ENCODE results near the gene CGNL1.

CGNL1 gene

GRCh38 chr15:57479005-57479404 is 102.7 kb downstream of the CGNL1 start:
- no peak overlapping the region for H3K27ac ChIP-seq (ENCODE audit: low read depth, low read length)
- H3K4me1 ChIP-seq (ENCODE audit: control insufficient read depth in 5 of 5, insufficient read depth in 5 of 5, low read length in 5 of 5), result no peaks in the 10 kb centered on the region
- H3K36me3 ChIP-seq (ENCODE audit: control insufficient read depth in 5 of 5, insufficient read depth in 5 of 5, low read length in 5 of 5), result no peaks in the 10 kb centered on the region
- H3K27me3 ChIP-seq (ENCODE audit: control insufficient read depth in 5 of 5, insufficient read depth in 4 of 5, low read length in 5 of 5), result peaks cover 0 to 2% (median 0%) of the 10 kb centered on the region in 5 donors
- no peak overlapping the region for H3K9ac ChIP-seq (ENCODE audit: low read length in 5 of 5)
- H3K9me3 ChIP-seq (ENCODE audit: control insufficient read depth in 5 of 5, low read length in 5 of 5), result no peaks in the 10 kb centered on the region
- H3K4me3 ChIP-seq (ENCODE audit: low read depth in 1 of 5, low read length in 5 of 5), result no peak overlapping the region

- Histone ChIP-seq H3K4me1 (ENCODE audit: control insufficient read depth in 5 of 5, insufficient read depth in 5 of 5, low read length in 5 of 5) (no peaks in the 10 kb centered on the region), H3K4me3 (ENCODE audit: low read depth in 1 of 5, low read length in 5 of 5) (no peak overlapping the region), H3K36me3 (ENCODE audit: control insufficient read depth in 5 of 5, insufficient read depth in 5 of 5, low read length in 5 of 5) (no peaks in the 10 kb centered on the region), H3K9ac (ENCODE audit: low read length in 5 of 5) (no peak overlapping the region), H3K27me3 (ENCODE audit: control insufficient read depth in 5 of 5, insufficient read depth in 4 of 5, low read length in 5 of 5) (peaks cover 0 to 2% (median 0%) of the 10 kb centered on the region in 5 donors), H3K27ac (ENCODE audit: low read depth, low read length) (no peak overlapping the region), H3K9me3 (ENCODE audit: control insufficient read depth in 5 of 5, low read length in 5 of 5) (no peaks in the 10 kb centered on the region)
These were observed 104.9 kb downstream of the CGNL1 start for GRCh38 chr15:57481038-57481705.

- H3K27me3 ChIP-seq (ENCODE audit: control insufficient read depth in 5 of 5, insufficient read depth in 4 of 5, low read length in 5 of 5), result no peaks in the 10 kb centered on the region
- no peaks in the 10 kb centered on the region for H3K4me1 ChIP-seq (ENCODE audit: control insufficient read depth in 5 of 5, insufficient read depth in 5 of 5, low read length in 5 of 5)
- no peak overlapping the region for H3K27ac ChIP-seq (ENCODE audit: low read depth, low read length)
- no peak overlapping the region for H3K4me3 ChIP-seq (ENCODE audit: low read depth in 1 of 5, low read length in 5 of 5)
- H3K9me3 ChIP-seq (ENCODE audit: control insufficient read depth in 5 of 5, low read length in 5 of 5), result no peaks in the 10 kb centered on the region
- no peak overlapping the region for H3K9ac ChIP-seq (ENCODE audit: low read length in 5 of 5)
- H3K36me3 ChIP-seq (ENCODE audit: control insufficient read depth in 5 of 5, insufficient read depth in 5 of 5, low read length in 5 of 5), result no peaks in the 10 kb centered on the region
These were observed 109.6 kb downstream of the CGNL1 start for GRCh38 chr15:57485869-57486268.

- no peaks in the 10 kb centered on the region for H3K36me3 ChIP-seq (ENCODE audit: control insufficient read depth in 5 of 5, insufficient read depth in 5 of 5, low read length in 5 of 5)
- H3K27ac ChIP-seq (ENCODE audit: low read depth, low read length), result no peak overlapping the region
- no peak overlapping the region for H3K4me3 ChIP-seq (ENCODE audit: low read depth in 1 of 5, low read length in 5 of 5)
- no peaks in the 10 kb centered on the region for H3K4me1 ChIP-seq (ENCODE audit: control insufficient read depth in 5 of 5, insufficient read depth in 5 of 5, low read length in 5 of 5)
- no peaks in the 10 kb centered on the region for H3K27me3 ChIP-seq (ENCODE audit: control insufficient read depth in 5 of 5, insufficient read depth in 4 of 5, low read length in 5 of 5)
- H3K9me3 ChIP-seq (ENCODE audit: control insufficient read depth in 5 of 5, low read length in 5 of 5), result no peaks in the 10 kb centered on the region
- H3K9ac ChIP-seq (ENCODE audit: low read length in 5 of 5), result no peak overlapping the region
These were observed 110.5 kb downstream of the CGNL1 start for GRCh38 chr15:57486833-57487232.

- Histone ChIP-seq H3K4me3 (ENCODE audit: low read depth in 1 of 5, low read length in 5 of 5) (no peak overlapping the region), H3K4me1 (ENCODE audit: control insufficient read depth in 5 of 5, insufficient read depth in 5 of 5, low read length in 5 of 5) (no peaks in the 10 kb centered on the region), H3K27me3 (ENCODE audit: control insufficient read depth in 5 of 5, insufficient read depth in 4 of 5, low read length in 5 of 5) (no peaks in the 10 kb centered on the region), H3K27ac (ENCODE audit: low read depth, low read length) (no peak overlapping the region), H3K9me3 (ENCODE audit: control insufficient read depth in 5 of 5, low read length in 5 of 5) (no peaks in the 10 kb centered on the region), H3K9ac (ENCODE audit: low read length in 5 of 5) (no peak overlapping the region), H3K36me3 (ENCODE audit: control insufficient read depth in 5 of 5, insufficient read depth in 5 of 5, low read length in 5 of 5) (no peaks in the 10 kb centered on the region)
These were observed 112.8 kb downstream of the CGNL1 start for GRCh38 chr15:57489122-57489521.

- no peaks in the 10 kb centered on the region for H3K27me3 ChIP-seq (ENCODE audit: control insufficient read depth in 5 of 5, insufficient read depth in 4 of 5, low read length in 5 of 5)
- no peak overlapping the region for H3K27ac ChIP-seq (ENCODE audit: low read depth, low read length)
- no peak overlapping the region for H3K4me3 ChIP-seq (ENCODE audit: low read depth in 1 of 5, low read length in 5 of 5)
- peaks cover 0 to 6% (median 4%) of the 10 kb centered on the region in 5 donors for H3K4me1 ChIP-seq (ENCODE audit: control insufficient read depth in 5 of 5, insufficient read depth in 5 of 5, low read length in 5 of 5)
- no peak overlapping the region for H3K9ac ChIP-seq (ENCODE audit: low read length in 5 of 5)
- H3K9me3 ChIP-seq (ENCODE audit: control insufficient read depth in 5 of 5, low read length in 5 of 5), result no peaks in the 10 kb centered on the region
- no peaks in the 10 kb centered on the region for H3K36me3 ChIP-seq (ENCODE audit: control insufficient read depth in 5 of 5, insufficient read depth in 5 of 5, low read length in 5 of 5)
These were observed 117.0 kb downstream of the CGNL1 start for GRCh38 chr15:57493351-57493750.

- no peak overlapping the region for H3K9ac ChIP-seq (ENCODE audit: low read length in 5 of 5)
- H3K4me1 ChIP-seq (ENCODE audit: control insufficient read depth in 5 of 5, insufficient read depth in 5 of 5, low read length in 5 of 5), result peaks cover 0 to 6% (median 4%) of the 10 kb centered on the region in 5 donors
- no peaks in the 10 kb centered on the region for H3K36me3 ChIP-seq (ENCODE audit: control insufficient read depth in 5 of 5, insufficient read depth in 5 of 5, low read length in 5 of 5)
- H3K27me3 ChIP-seq (ENCODE audit: control insufficient read depth in 5 of 5, insufficient read depth in 4 of 5, low read length in 5 of 5), result no peaks in the 10 kb centered on the region
- no peaks in the 10 kb centered on the region for H3K9me3 ChIP-seq (ENCODE audit: control insufficient read depth in 5 of 5, low read length in 5 of 5)
- no peak overlapping the region for H3K4me3 ChIP-seq (ENCODE audit: low read depth in 1 of 5, low read length in 5 of 5)
- no peak overlapping the region for H3K27ac ChIP-seq (ENCODE audit: low read depth, low read length)
These were observed 118.3 kb downstream of the CGNL1 start for GRCh38 chr15:57494581-57494980.

GRCh38 chr15:57495041-57495440 is 118.7 kb downstream of the CGNL1 start:
- Histone ChIP-seq H3K27me3 (ENCODE audit: control insufficient read depth in 5 of 5, insufficient read depth in 4 of 5, low read length in 5 of 5) (no peaks in the 10 kb centered on the region), H3K9me3 (ENCODE audit: control insufficient read depth in 5 of 5, low read length in 5 of 5) (no peaks in the 10 kb centered on the region), H3K4me3 (ENCODE audit: low read depth in 1 of 5, low read length in 5 of 5) (no peak overlapping the region), H3K4me1 (ENCODE audit: control insufficient read depth in 5 of 5, insufficient read depth in 5 of 5, low read length in 5 of 5) (peaks cover 0 to 6% (median 4%) of the 10 kb centered on the region in 5 donors), H3K36me3 (ENCODE audit: control insufficient read depth in 5 of 5, insufficient read depth in 5 of 5, low read length in 5 of 5) (no peaks in the 10 kb centered on the region), H3K27ac (ENCODE audit: low read depth, low read length) (no peak overlapping the region), H3K9ac (ENCODE audit: low read length in 5 of 5) (no peak overlapping the region)

- H3K4me1 ChIP-seq (ENCODE audit: control insufficient read depth in 5 of 5, insufficient read depth in 5 of 5, low read length in 5 of 5), result peaks cover 0 to 6% (median 4%) of the 10 kb centered on the region in 5 donors
- no peak overlapping the region for H3K27ac ChIP-seq (ENCODE audit: low read depth, low read length)
- no peaks in the 10 kb centered on the region for H3K36me3 ChIP-seq (ENCODE audit: control insufficient read depth in 5 of 5, insufficient read depth in 5 of 5, low read length in 5 of 5)
- H3K27me3 ChIP-seq (ENCODE audit: control insufficient read depth in 5 of 5, insufficient read depth in 4 of 5, low read length in 5 of 5), result no peaks in the 10 kb centered on the region
- H3K4me3 ChIP-seq (ENCODE audit: low read depth in 1 of 5, low read length in 5 of 5), result no peak overlapping the region
- no peaks in the 10 kb centered on the region for H3K9me3 ChIP-seq (ENCODE audit: control insufficient read depth in 5 of 5, low read length in 5 of 5)
- no peak overlapping the region for H3K9ac ChIP-seq (ENCODE audit: low read length in 5 of 5)
These were observed 119.4 kb downstream of the CGNL1 start for GRCh38 chr15:57495554-57496165.

GRCh38 chr15:57496594-57496945 is 120.3 kb downstream of the CGNL1 start:
- H3K27me3 ChIP-seq (ENCODE audit: control insufficient read depth in 5 of 5, insufficient read depth in 4 of 5, low read length in 5 of 5), result peaks cover 0 to 2% (median 0%) of the 10 kb centered on the region in 5 donors
- no peaks in the 10 kb centered on the region for H3K36me3 ChIP-seq (ENCODE audit: control insufficient read depth in 5 of 5, insufficient read depth in 5 of 5, low read length in 5 of 5)
- H3K27ac ChIP-seq (ENCODE audit: low read depth, low read length), result no peak overlapping the region
- no peak overlapping the region for H3K9ac ChIP-seq (ENCODE audit: low read length in 5 of 5)
- no peaks in the 10 kb centered on the region for H3K9me3 ChIP-seq (ENCODE audit: control insufficient read depth in 5 of 5, low read length in 5 of 5)
- H3K4me1 ChIP-seq (ENCODE audit: control insufficient read depth in 5 of 5, insufficient read depth in 5 of 5, low read length in 5 of 5), result peaks cover 0 to 6% (median 4%) of the 10 kb centered on the region in 5 donors
- H3K4me3 ChIP-seq (ENCODE audit: low read depth in 1 of 5, low read length in 5 of 5), result no peak overlapping the region

Measured in subcutaneous abdominal adipose tissue (tissue), 5 donors.